SK-N-SH (cell line): ENCODE data around the gene RPS23.

ENCODE experiments used
- EP300 ChIP-seq, 2 experiments: IDR thresholded peaks; 2 replicates each; pipeline versions ENCODE4 v1.4.0 to v1.6.1; 2012; ENCODE audit warnings: borderline replicate concordance in 1 of 2, low read depth in 1 of 2, low read length in 1 of 2
- JUND ChIP-seq: IDR thresholded peaks from 2 replicates; pipeline ENCODE4 v1.4.0; 2012
- POLR2AphosphoS5 ChIP-seq: IDR thresholded peaks from 2 replicates; pipeline ENCODE4 v1.6.1; 2012; ENCODE audit warnings: low read depth, low read length
- YY1 ChIP-seq: IDR thresholded peaks from 2 replicates; pipeline ENCODE4 v1.4.0; 2012; ENCODE audit warnings: low read depth, mild to moderate bottlenecking
- TF ChIP-seq, protein P1 (sequence below): fragments of 200-600 bp; sonication (generic); IDR thresholded peaks from 2 replicates; pipeline ENCODE4 v1.6.1; 2017; ENCODE audit warnings: antibody characterized with exemption, mild to moderate bottlenecking, moderate library complexity
- TF ChIP-seq, protein P2 (sequence below): fragments of 150-350 bp; IDR thresholded peaks from 2 replicates; pipeline ENCODE4 v1.6.1; 2017; ENCODE audit warnings: antibody characterized with exemption, low read length, low read depth, borderline replicate concordance

DNA sequence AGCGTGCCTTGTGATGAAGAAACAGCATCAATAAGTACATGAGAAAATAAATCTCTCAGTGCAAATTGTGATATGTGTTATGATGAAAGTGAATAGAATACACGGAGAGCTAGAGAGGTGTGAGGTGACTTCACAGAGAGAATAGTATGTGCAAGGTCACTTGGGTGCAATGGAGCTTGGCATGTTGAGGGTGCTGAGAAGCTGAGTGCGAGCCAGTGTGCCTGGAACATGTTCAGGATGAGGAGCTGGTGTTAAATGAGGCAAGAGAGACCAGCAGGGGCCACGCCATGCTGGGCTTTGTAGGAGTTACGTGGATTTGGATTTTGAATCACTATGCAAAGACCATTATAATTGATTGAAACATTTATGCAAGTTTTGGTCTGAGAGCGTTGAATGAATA, 12.8 kb upstream of the RPS23 start:
- TF ChIP-seq, protein P1, sequence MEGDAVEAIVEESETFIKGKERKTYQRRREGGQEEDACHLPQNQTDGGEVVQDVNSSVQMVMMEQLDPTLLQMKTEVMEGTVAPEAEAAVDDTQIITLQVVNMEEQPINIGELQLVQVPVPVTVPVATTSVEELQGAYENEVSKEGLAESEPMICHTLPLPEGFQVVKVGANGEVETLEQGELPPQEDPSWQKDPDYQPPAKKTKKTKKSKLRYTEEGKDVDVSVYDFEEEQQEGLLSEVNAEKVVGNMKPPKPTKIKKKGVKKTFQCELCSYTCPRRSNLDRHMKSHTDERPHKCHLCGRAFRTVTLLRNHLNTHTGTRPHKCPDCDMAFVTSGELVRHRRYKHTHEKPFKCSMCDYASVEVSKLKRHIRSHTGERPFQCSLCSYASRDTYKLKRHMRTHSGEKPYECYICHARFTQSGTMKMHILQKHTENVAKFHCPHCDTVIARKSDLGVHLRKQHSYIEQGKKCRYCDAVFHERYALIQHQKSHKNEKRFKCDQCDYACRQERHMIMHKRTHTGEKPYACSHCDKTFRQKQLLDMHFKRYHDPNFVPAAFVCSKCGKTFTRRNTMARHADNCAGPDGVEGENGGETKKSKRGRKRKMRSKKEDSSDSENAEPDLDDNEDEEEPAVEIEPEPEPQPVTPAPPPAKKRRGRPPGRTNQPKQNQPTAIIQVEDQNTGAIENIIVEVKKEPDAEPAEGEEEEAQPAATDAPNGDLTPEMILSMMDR: no peak
- TF ChIP-seq EP300 (IDR thresholded peaks at IDR 0.05; ENCODE audit: borderline replicate concordance in 1 of 2, low read depth in 1 of 2, low read length in 1 of 2) (no peak), YY1 (no peak), POLR2AphosphoS5 (no peak), JUND (no peak)
- TF ChIP-seq, protein P2, sequence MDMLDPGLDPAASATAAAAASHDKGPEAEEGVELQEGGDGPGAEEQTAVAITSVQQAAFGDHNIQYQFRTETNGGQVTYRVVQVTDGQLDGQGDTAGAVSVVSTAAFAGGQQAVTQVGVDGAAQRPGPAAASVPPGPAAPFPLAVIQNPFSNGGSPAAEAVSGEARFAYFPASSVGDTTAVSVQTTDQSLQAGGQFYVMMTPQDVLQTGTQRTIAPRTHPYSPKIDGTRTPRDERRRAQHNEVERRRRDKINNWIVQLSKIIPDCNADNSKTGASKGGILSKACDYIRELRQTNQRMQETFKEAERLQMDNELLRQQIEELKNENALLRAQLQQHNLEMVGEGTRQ: no peak
